ENCODE data around the gene SALL4.
"Not testable (repeated sequence)": the region's sequence is repeated elsewhere in the genome, so short reads cannot be mapped to it uniquely, and the experiment has no call there.

The SALL4 gene

GRCh38 chr20:51801122-51801822 is 1.0 kb downstream of the SALL4 start:
- DNase-seq (ENCODE audit: low read depth) = no peak

GRCh38 chr20:51800872-51801121 is 1.5 kb downstream of the SALL4 start:
- DNase-seq (ENCODE audit: low read depth) = no peak

GRCh38 chr20:51800060-51800871 is 2.1 kb downstream of the SALL4 start:
- DNase-seq (ENCODE audit: low read depth) = no peak

GRCh38 chr20:51799401-51799860 is 2.9 kb downstream of the SALL4 start:
- DNase-seq (ENCODE audit: low read depth) = no peak

GRCh38 chr20:51797357-51798025 is 4.8 kb downstream of the SALL4 start:
- DNase-seq (ENCODE audit: low read depth) = no peak

- DNase-seq (ENCODE audit: low read depth) = no peak
Measured at GRCh38 chr20:51796340-51796739, 6.0 kb downstream of the SALL4 start.

- no peak for DNase-seq (ENCODE audit: low read depth)
Measured at GRCh38 chr20:51792960-51793359, 9.4 kb downstream of the SALL4 start.

- DNase-seq (ENCODE audit: low read depth) = no peak
Measured at GRCh38 chr20:51791626-51792025, 10.7 kb downstream of the SALL4 start.

GRCh38 chr20:51790256-51790655 is 12.1 kb downstream of the SALL4 start:
- no peak for DNase-seq (ENCODE audit: low read depth)

GRCh38 chr20:51789434-51789833 is 12.9 kb downstream of the SALL4 start:
- no peak for DNase-seq (ENCODE audit: low read depth)

- DNase-seq (ENCODE audit: low read depth) = no peak
Measured at GRCh38 chr20:51788822-51789221, 13.5 kb downstream of the SALL4 start.

- DNase-seq (ENCODE audit: low read depth) = no peak
Measured at GRCh38 chr20:51784299-51784698, 18.0 kb downstream of the SALL4 start.

- not testable (repeated sequence) for DNase-seq (ENCODE audit: low read depth)
Measured at GRCh38 chr20:51778229-51778759, 24.0 kb downstream of the SALL4 start.

GRCh38 chr20:51775241-51775640 is 27.1 kb downstream of the SALL4 start:
- DNase-seq (ENCODE audit: low read depth) = no peak

- no peak for DNase-seq (ENCODE audit: low read depth)
Measured at GRCh38 chr20:51772236-51772635, 30.1 kb downstream of the SALL4 start.

GRCh38 chr20:51769976-51770615 is 32.2 kb downstream of the SALL4 start:
- DNase-seq (ENCODE audit: low read depth) = no peak

- no peak for DNase-seq (ENCODE audit: low read depth)
Measured at GRCh38 chr20:51768759-51769517, 33.4 kb downstream of the SALL4 start.

- no peak for DNase-seq (ENCODE audit: low read depth)
Measured at GRCh38 chr20:51767867-51768758, 34.2 kb downstream of the SALL4 start, which contains the start of gene ATP9A. ATP9A (minus strand) TSS chr20:51768390; CDS start chr20:51768369, 21 bp downstream.

- no peak for DNase-seq (ENCODE audit: low read depth)
Measured at GRCh38 chr20:51766994-51767866, 35.1 kb downstream of the SALL4 start.
